ENCODE measurements around the gene MTHFSD. TPM values are rescaled to one million over a fixed set of nuclear protein-coding genes. Genes with fewer than 3 reads are reported as not detected.

Gene MTHFSD
- total RNA-seq, 6 donors from 2014 or later = 13.8 to 39.8 (median 22.0) TPM

GRCh38 chr16:86490859-86491639 is 64.0 kb downstream of the MTHFSD start:
- peaks cover 0 to 17% (median 3%) of the 10 kb centered on the region in 4 donors for H3K27me3 ChIP-seq
- peak in 1 of 2 donors; percentile 52 for ATAC-seq (ENCODE audit: low FRiP score in 2 of 2)
- no peak for DNase-seq
- H3K9me3 ChIP-seq = peaks cover 0 to 8% (median 2%) of the 10 kb centered on the region in 4 donors
- no peak overlapping the region for H3K4me3 ChIP-seq
- H3K36me3 ChIP-seq = peaks cover 0 to 45% (median 5%) of the 10 kb centered on the region in 4 donors
- WGBS, 2 donors = 51 to 64% methylated on average over 13 of the region's 13 CpGs
- H3K27ac ChIP-seq = peak overlapping the region in 3 of 4 donors; percentile 11 to 97 (median 95)
- TF ChIP-seq POLR2AphosphoS5 (IDR thresholded peaks at IDR 0.05) (no peak), EP300 (IDR thresholded peaks at IDR 0.05) (no peak), POLR2A (IDR thresholded peaks at IDR 0.05) (no peak)
- TF ChIP-seq, protein P1, sequence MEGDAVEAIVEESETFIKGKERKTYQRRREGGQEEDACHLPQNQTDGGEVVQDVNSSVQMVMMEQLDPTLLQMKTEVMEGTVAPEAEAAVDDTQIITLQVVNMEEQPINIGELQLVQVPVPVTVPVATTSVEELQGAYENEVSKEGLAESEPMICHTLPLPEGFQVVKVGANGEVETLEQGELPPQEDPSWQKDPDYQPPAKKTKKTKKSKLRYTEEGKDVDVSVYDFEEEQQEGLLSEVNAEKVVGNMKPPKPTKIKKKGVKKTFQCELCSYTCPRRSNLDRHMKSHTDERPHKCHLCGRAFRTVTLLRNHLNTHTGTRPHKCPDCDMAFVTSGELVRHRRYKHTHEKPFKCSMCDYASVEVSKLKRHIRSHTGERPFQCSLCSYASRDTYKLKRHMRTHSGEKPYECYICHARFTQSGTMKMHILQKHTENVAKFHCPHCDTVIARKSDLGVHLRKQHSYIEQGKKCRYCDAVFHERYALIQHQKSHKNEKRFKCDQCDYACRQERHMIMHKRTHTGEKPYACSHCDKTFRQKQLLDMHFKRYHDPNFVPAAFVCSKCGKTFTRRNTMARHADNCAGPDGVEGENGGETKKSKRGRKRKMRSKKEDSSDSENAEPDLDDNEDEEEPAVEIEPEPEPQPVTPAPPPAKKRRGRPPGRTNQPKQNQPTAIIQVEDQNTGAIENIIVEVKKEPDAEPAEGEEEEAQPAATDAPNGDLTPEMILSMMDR (IDR thresholded peaks at IDR 0.05) = no peak
- H3K4me1 ChIP-seq = peaks cover 0 to 18% (median 14%) of the 10 kb centered on the region in 4 donors

DNA sequence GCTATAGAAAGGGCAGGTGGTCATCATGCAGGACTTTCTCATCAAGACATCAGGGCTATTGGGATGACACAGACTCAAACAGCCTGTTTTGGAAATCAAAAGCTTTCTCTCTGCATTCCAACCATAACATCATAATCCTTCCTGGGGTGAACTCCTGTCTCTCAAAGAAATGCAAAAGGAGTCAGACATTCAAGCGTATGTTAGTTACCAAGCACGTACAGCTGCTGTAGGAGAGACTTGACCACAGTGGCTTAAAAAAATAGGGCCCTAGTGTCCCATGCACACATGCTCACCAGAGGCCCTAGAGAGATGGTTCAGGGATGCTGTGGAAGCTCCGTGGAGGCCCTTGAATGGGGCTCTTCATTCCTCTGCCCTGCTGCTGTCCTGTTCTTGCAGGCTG is 69.3 kb downstream of the MTHFSD start:
- Histone ChIP-seq H3K27ac (no peak overlapping the region), H3K27me3 (no peaks in the 10 kb centered on the region), H3K9me3 (peaks cover 0 to 24% (median 12%) of the 10 kb centered on the region in 4 donors), H3K4me3 (no peak overlapping the region), H3K36me3 (peaks cover 0 to 65% (median 5%) of the 10 kb centered on the region in 4 donors), H3K4me1 (peaks cover 0 to 4% (median under 1%) of the 10 kb centered on the region in 4 donors)
- ATAC-seq (ENCODE audit: low FRiP score in 2 of 2) = no peak
- DNase-seq = no peak
- WGBS, 2 donors = 83 to 93% methylated on average over 2 to 3 of the region's 3 CpGs
- no peak for TF ChIP-seq EP300 (IDR thresholded peaks at IDR 0.05)
- TF ChIP-seq, protein P1 (IDR thresholded peaks at IDR 0.05) = no peak
- TF ChIP-seq POLR2AphosphoS5 (IDR thresholded peaks at IDR 0.05) = no peak

DNA sequence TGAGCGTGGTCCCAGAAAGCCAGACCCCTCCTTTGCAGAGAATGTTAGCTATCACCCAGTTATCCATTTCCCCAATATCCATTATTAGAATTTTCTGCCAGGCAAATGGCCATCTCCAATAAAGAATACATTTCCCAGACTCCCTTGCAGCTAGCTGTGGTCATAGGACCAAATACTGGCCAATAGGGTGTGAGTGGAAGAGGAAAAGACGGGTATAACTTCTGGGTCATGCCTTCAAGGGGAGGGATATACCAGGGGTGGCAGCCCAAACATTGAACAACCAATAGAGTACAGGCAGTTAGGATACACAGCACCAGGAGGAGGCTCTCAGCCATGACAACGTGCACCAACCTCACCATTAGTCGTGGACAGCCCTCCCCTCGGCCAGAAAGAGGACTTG is 70.8 kb downstream of the MTHFSD start:
- no peak overlapping the region for H3K4me3 ChIP-seq

GRCh38 chr16:86481607-86482006 is 73.4 kb downstream of the MTHFSD start:
- no peak for ATAC-seq (ENCODE audit: low FRiP score in 2 of 2)
- 85 to 94% methylated on average over 3 of the region's 3 CpGs for WGBS, 2 donors
- H3K36me3 ChIP-seq = peaks cover 0 to 28% (median 0%) of the 10 kb centered on the region in 4 donors
- peaks cover 0 to 16% (median 10%) of the 10 kb centered on the region in 4 donors for H3K9me3 ChIP-seq
- no peak overlapping the region for H3K4me3 ChIP-seq
- TF ChIP-seq EP300 (IDR thresholded peaks at IDR 0.05) (no peak), POLR2A (IDR thresholded peaks at IDR 0.05) (no peak)
- no peak overlapping the region for H3K27ac ChIP-seq
- H3K4me1 ChIP-seq = peaks cover 9 to 19% (median 14%) of the 10 kb centered on the region in 4 donors
- no peak for DNase-seq
- H3K27me3 ChIP-seq = no peaks in the 10 kb centered on the region

More for the DNA sequence above, 70.8 kb downstream of the MTHFSD start:
- peaks cover 0 to 6% (median 2%) of the 10 kb centered on the region in 4 donors for H3K4me1 ChIP-seq
- H3K36me3 ChIP-seq = peaks cover 0 to 52% (median 3%) of the 10 kb centered on the region in 4 donors
- no peaks in the 10 kb centered on the region for H3K27me3 ChIP-seq
- H3K27ac ChIP-seq = no peak overlapping the region
- DNase-seq = no peak
- H3K9me3 ChIP-seq = peaks cover 0 to 17% (median 10%) of the 10 kb centered on the region in 4 donors
- TF ChIP-seq, protein P1 (IDR thresholded peaks at IDR 0.05) = no peak
- no peak for TF ChIP-seq POLR2AphosphoS5 (IDR thresholded peaks at IDR 0.05)
- no peak for TF ChIP-seq EP300 (IDR thresholded peaks at IDR 0.05)
- no peak for TF ChIP-seq POLR2A (IDR thresholded peaks at IDR 0.05)
- WGBS, 2 donors = 86 to 87% methylated on average over 5 of the region's 5 CpGs
- ATAC-seq (ENCODE audit: low FRiP score in 2 of 2) = no peak

DNA sequence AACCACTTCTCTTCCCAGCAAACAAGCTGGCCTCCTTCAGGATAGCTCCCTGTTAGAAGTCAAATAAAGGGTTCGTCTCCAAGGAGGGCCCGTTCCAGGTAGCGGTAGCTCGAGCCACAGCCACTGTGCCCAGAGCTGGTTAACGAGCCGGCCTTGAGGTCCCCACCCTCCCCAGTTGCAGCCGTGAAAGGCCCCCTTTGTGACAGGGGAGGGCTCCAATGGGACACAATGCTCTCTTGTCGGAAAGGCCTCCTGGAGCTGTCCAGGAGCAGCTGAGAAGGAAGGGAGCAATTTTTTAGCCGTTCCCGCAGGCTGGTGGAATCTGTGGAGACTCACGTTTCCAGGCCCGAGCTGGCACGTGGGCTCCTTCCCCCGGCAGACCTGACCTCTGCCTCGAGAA is 74.6 kb downstream of the MTHFSD start:
- Histone ChIP-seq H3K36me3 (peaks cover 0 to 24% (median 0%) of the 10 kb centered on the region in 4 donors), H3K27me3 (no peaks in the 10 kb centered on the region), H3K4me3 (no peak overlapping the region), H3K9me3 (peaks cover 0 to 16% (median 10%) of the 10 kb centered on the region in 4 donors), H3K4me1 (peaks cover 9 to 19% (median 14%) of the 10 kb centered on the region in 4 donors), H3K27ac (peak overlapping the region; percentile 1 to 67 (median 38))
- WGBS, 2 donors = 42 to 53% methylated on average over 2 to 15 of the region's 15 CpGs
- TF ChIP-seq EP300 (IDR thresholded peaks at IDR 0.05) = no peak
- TF ChIP-seq POLR2AphosphoS5 (IDR thresholded peaks at IDR 0.05) = no peak
- no peak for TF ChIP-seq POLR2A (IDR thresholded peaks at IDR 0.05)
- TF ChIP-seq, protein P1 (IDR thresholded peaks at IDR 0.05) = no peak
- ATAC-seq (ENCODE audit: low FRiP score in 2 of 2) (no peak), DNase-seq (no peak)
